HepG2 (cell line): ENCODE measurements around the gene PPP1R3F. TPM values are rescaled to one million over a fixed set of nuclear protein-coding genes. Genes with fewer than 3 reads are reported as not detected.

Source experiments
- ATAC-seq: fragments of 200-7000 bp; cut with Tn5 transposase; 3 replicates; pipeline ENCODE4 v1.9.1; 2020; ENCODE audit warnings: mild to moderate bottlenecking, moderate library complexity
- BruUV-seq: library from RNA; stranded (reverse); fragments of 400-500 nt; replicated peaks from 2 replicates; lab custom pipeline; 2021; lab: Mats Ljungman, UMichigan
- CTCF ChIA-PET: fragments of 300-600 bp; formaldehyde crosslinking; extraction: SDS; loops from one replicate; lab custom pipeline; 2021; ENCODE audit warnings: low total read pairs, inconsistent platforms, low intra/inter-chr PET ratio; lab: Yijun Ruan, JAX
- POLR2A ChIA-PET: fragments of 350-600 bp; sonication (Branson Sonifier 250); formaldehyde crosslinking; loops from one replicate; lab custom pipeline; 2020; ENCODE audit warnings: antibody characterized with exemption, inconsistent platforms; lab: Yijun Ruan, JAX
- DNase-seq: peaks from one replicate; pipeline ENCODE4 v3.0.0-alpha.2; 2015; ENCODE audit warnings: low spot score
- FAIRE-seq: peaks from 3 replicates; lab custom pipeline; 2011; peaks lifted over from hg19 to GRCh38; lab: Jason Lieb, UNC
- H2AFZ ChIP-seq: one replicate; pipeline ENCODE4 v1.6.1; 2011; ENCODE audit warnings: low read length, inconsistent platforms
- H3K27ac ChIP-seq: fragments of 300-600 bp; 3 replicates; pipeline ENCODE4 v1.8.0; 2011; ENCODE audit warnings: mixed run types, mild to moderate bottlenecking, mixed read lengths, low read length, inconsistent platforms; ENCODE audit not compliant: insufficient read depth; ENCODE audit errors: extremely low read length
- H3K27me3 ChIP-seq, 2 experiments: fragments of 200-600 bp in 1 of 2; 2 replicates in 1 of 2; 3 replicates in 1 of 2; pipeline versions ENCODE4 v1.6.0 to v1.8.0; 2011; ENCODE audit warnings: low read length in 2 of 2, mild to moderate bottlenecking in 2 of 2, moderate library complexity in 2 of 2, inconsistent platforms in 1 of 2; ENCODE audit not compliant: insufficient read depth in 2 of 2, control insufficient read depth in 1 of 2
- H3K36me3 ChIP-seq, 2 experiments: fragments of 200-600 bp in 1 of 2; replicated peaks in 1 of 2; 2 replicates in 1 of 2; 3 replicates in 1 of 2; pipeline versions ENCODE4 v1.5.1 to v1.8.0; 2011; ENCODE audit warnings: low read length in 2 of 2, inconsistent platforms in 1 of 2; ENCODE audit not compliant: insufficient read depth in 2 of 2, control insufficient read depth in 1 of 2
- H3K4me1 ChIP-seq: 2 replicates; pipeline ENCODE4 v1.5.1; 2012; ENCODE audit warnings: low read length, inconsistent platforms; ENCODE audit not compliant: insufficient read depth
- H3K4me2 ChIP-seq: 2 replicates; pipeline ENCODE4 v1.6.0; 2011; ENCODE audit warnings: low read depth, low read length, inconsistent platforms
- H3K4me3 ChIP-seq, 3 experiments: fragments of 200-600 bp in 1 of 3; sonication (generic), shearing (Covaris generic) in 1 of 3; replicated peaks in 1 of 3; 2 replicates each; pipeline ENCODE4 v1.5.1; 2011 to 2016; ENCODE audit warnings: low read length in 3 of 3, inconsistent platforms in 2 of 3, low read depth in 2 of 3, mild to moderate bottlenecking in 2 of 3, control low read depth in 1 of 3, mixed read lengths in 1 of 3; ENCODE audit not compliant: insufficient read depth in 1 of 3
- H3K79me2 ChIP-seq: one replicate; pipeline ENCODE4 v1.6.1; 2011; ENCODE audit warnings: low read length, inconsistent platforms; ENCODE audit not compliant: insufficient read depth
- H3K9ac ChIP-seq: 2 replicates; pipeline ENCODE4 v1.6.0; 2011; ENCODE audit warnings: mild to moderate bottlenecking, low read depth, low read length, inconsistent platforms; ENCODE audit not compliant: insufficient read depth
- H3K9me3 ChIP-seq: 2 replicates; pipeline ENCODE4 v1.5.1; 2012; ENCODE audit warnings: mild to moderate bottlenecking, low read length
- H4K20me1 ChIP-seq: 2 replicates; pipeline ENCODE4 v1.6.0; 2011; ENCODE audit warnings: inconsistent platforms, mild to moderate bottlenecking, low read length, moderate library complexity; ENCODE audit not compliant: insufficient read depth
- BRCA1 ChIP-seq: sonication (generic); formaldehyde crosslinking; IDR thresholded peaks from 2 replicates; pipeline ENCODE4 v1.4.0; 2020; ENCODE audit warnings: missing genetic modification reagents
- DMAP1 ChIP-seq: IDR thresholded peaks from 2 replicates; pipeline ENCODE4 v1.6.1; 2016
- FLYWCH1 ChIP-seq: sonication (generic); formaldehyde crosslinking; IDR thresholded peaks from 2 replicates; pipeline ENCODE4 v1.8.1; 2023; ENCODE audit warnings: mild to moderate bottlenecking, missing genetic modification reagents
- KMT2A ChIP-seq: sonication (generic); formaldehyde crosslinking; IDR thresholded peaks from 2 replicates; pipeline ENCODE4 v1.4.0; 2020; ENCODE audit warnings: missing genetic modification reagents
- MTF2 ChIP-seq: sonication (generic); formaldehyde crosslinking; IDR thresholded peaks from 2 replicates; pipeline ENCODE4 v1.5.0; 2020; ENCODE audit warnings: missing genetic modification reagents, borderline replicate concordance
- NFYC ChIP-seq: IDR thresholded peaks from 2 replicates; pipeline ENCODE4 v1.6.1; 2016; ENCODE audit warnings: missing genetic modification reagents, missing compliant biosample characterization
- SNRNP70 ChIP-seq: fragments of 200-400 bp; formaldehyde crosslinking; IDR thresholded peaks from 2 replicates; pipeline ENCODE4 v1.6.1; 2017; ENCODE audit warnings: mild to moderate bottlenecking, low read depth, low read length, moderate library complexity
- ZBTB20 ChIP-seq: sonication (generic); formaldehyde crosslinking; IDR thresholded peaks from 2 replicates; pipeline ENCODE4 v1.8.1; 2023; ENCODE audit warnings: missing genetic modification reagents, low read depth, mild to moderate bottlenecking, borderline replicate concordance
- ZNF567 ChIP-seq: sonication (generic); formaldehyde crosslinking; IDR thresholded peaks from 2 replicates; pipeline ENCODE4 v1.8.1; 2023; ENCODE audit warnings: mild to moderate bottlenecking, missing genetic modification reagents, borderline replicate concordance
- ZNF724P ChIP-seq: sonication (generic); formaldehyde crosslinking; IDR thresholded peaks from 2 replicates; pipeline ENCODE4 v1.8.0; 2022; ENCODE audit warnings: missing genetic modification reagents, borderline replicate concordance
- WGBS: methylation state at CpG from one replicate; pipeline ENCODE4 v1.1.6; 2017; ENCODE audit warnings: low lambda C conversion rate; 5-methylcytosine and 5-hydroxymethylcytosine counted together
- in situ Hi-C: cut with HindIII; loops from 2 replicates; pipeline ENCODE4 v1.10.0; 2017; ENCODE audit warnings: low pct_unique_long_range_greater_than_20kb; ENCODE audit not compliant: extremely low pct_ligation_motif_present
- intact Hi-C: fragments of 100-400 bp; cut with micrococcal nuclease; formaldehyde crosslinking; loops from one replicate; pipeline ENCODE4 v1.10.0; 2022; ENCODE audit not compliant: unreplicated experiment
- polyA plus RNA-seq, 8 experiments: library from polyadenylated mRNA; depleted of rRNA in 3 of 8; stranded (reverse) in 7 of 8; unstranded in 1 of 8; fragments of >200 nt; fragmentation: Illumina TruSeq in 4 of 8; extraction: Trizol in 4 of 8; gene quantifications; 2 replicates each; pipeline versions ENCODE4 v1.2.1 to v1.2.3, GENCODE V29; 2011 to 2016; ENCODE audit warnings: low read depth in 4 of 8, missing spikeins in 1 of 8, mixed read lengths in 1 of 8; ENCODE audit not compliant: insufficient read depth in 1 of 8
- total RNA-seq, 5 experiments: library from RNA; depleted of rRNA; stranded (reverse); fragments of >200 nt; fragmentation: Illumina TruSeq; extraction: Trizol; gene quantifications; 2 replicates each; pipeline ENCODE4 v1.2.3, GENCODE V29; 2016; ENCODE audit warnings: low read depth in 1 of 5
- TF ChIP-seq, protein P1 (sequence below): IDR thresholded peaks from 2 replicates; pipeline ENCODE4 v1.6.1; 2016; ENCODE audit warnings: low read depth, missing genetic modification reagents, missing compliant biosample characterization
- TF ChIP-seq, protein P2 (sequence below): sonication (generic); formaldehyde crosslinking; IDR thresholded peaks from 2 replicates; pipeline ENCODE4 v1.4.0; 2020; ENCODE audit warnings: missing genetic modification reagents, mild to moderate bottlenecking, borderline replicate concordance
- TF ChIP-seq, protein P3 (sequence below): IDR thresholded peaks from 2 replicates; pipeline ENCODE4 v1.6.1; 2016; ENCODE audit warnings: low read depth, control low read depth

Gene PPP1R3F
- total and polyA plus RNA-seq, 2 of the 13 experiments (the other 11 are each of a cell fraction or from before 2014, with no cell fraction given), result 0.82 to 0.84 TPM

DNA sequence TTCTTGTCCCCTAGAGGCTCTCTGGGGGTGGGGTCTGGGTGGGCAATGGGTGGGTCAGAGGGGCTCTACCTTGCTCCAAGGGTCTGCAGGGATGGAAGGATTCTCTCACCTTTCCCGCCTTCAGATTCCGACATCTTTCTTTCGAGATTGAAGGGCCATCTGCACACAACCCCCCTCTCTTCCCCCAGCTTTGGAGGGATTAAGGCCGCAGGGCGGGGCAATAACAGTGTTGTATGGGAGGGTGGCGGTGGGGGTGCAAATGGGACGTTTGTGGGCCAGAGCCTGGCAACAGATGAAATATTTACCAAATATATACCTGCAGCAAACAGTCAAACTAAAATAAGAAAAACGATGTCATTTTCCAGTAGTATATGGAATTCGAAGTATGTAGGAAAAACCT, 36.4 kb upstream of the PPP1R3F start, which contains the start of gene CACNA1F (continued):
- TF ChIP-seq, protein P1, sequence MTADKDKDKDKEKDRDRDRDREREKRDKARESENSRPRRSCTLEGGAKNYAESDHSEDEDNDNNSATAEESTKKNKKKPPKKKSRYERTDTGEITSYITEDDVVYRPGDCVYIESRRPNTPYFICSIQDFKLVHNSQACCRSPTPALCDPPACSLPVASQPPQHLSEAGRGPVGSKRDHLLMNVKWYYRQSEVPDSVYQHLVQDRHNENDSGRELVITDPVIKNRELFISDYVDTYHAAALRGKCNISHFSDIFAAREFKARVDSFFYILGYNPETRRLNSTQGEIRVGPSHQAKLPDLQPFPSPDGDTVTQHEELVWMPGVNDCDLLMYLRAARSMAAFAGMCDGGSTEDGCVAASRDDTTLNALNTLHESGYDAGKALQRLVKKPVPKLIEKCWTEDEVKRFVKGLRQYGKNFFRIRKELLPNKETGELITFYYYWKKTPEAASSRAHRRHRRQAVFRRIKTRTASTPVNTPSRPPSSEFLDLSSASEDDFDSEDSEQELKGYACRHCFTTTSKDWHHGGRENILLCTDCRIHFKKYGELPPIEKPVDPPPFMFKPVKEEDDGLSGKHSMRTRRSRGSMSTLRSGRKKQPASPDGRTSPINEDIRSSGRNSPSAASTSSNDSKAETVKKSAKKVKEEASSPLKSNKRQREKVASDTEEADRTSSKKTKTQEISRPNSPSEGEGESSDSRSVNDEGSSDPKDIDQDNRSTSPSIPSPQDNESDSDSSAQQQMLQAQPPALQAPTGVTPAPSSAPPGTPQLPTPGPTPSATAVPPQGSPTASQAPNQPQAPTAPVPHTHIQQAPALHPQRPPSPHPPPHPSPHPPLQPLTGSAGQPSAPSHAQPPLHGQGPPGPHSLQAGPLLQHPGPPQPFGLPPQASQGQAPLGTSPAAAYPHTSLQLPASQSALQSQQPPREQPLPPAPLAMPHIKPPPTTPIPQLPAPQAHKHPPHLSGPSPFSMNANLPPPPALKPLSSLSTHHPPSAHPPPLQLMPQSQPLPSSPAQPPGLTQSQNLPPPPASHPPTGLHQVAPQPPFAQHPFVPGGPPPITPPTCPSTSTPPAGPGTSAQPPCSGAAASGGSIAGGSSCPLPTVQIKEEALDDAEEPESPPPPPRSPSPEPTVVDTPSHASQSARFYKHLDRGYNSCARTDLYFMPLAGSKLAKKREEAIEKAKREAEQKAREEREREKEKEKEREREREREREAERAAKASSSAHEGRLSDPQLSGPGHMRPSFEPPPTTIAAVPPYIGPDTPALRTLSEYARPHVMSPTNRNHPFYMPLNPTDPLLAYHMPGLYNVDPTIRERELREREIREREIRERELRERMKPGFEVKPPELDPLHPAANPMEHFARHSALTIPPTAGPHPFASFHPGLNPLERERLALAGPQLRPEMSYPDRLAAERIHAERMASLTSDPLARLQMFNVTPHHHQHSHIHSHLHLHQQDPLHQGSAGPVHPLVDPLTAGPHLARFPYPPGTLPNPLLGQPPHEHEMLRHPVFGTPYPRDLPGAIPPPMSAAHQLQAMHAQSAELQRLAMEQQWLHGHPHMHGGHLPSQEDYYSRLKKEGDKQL (CRISPR knock-in tag), result no peak
- TF ChIP-seq ZBTB20, result no peak
- no peak for TF ChIP-seq DMAP1 (CRISPR knock-in tag)

DNA sequence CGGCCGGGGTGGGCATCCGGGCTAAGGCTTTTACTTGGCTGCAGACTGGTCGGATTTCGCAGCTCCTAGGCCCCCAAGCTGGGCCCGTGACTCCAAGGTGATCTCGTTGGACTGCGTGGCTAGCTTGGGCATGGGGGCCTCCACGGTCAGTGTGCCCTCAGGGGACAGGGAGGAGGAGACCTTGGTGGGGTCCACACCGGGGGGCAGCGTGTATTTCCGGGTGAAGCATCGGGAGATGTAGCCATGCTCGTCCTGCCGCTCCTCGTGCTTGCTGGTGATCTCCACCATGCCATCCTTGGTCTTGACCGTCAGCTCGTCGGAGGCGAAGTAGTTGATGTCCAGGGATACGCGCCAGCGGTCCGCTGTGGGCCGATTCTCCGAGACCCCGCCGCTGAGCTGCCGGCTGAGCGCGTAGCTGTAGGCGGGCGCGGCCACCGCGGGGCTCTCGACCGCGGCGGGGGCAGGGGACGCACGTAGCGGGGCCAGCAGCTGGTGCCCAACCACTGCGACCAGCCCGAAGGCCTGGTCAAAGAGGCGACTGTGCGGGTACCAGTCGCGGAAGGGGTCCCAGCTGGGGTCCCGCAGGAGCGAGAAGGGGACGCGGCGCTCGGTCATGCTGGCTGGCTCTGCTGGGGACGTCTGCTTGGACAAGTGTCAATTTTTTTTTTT, 35.6 kb upstream of the PPP1R3F start:
- ChIA-PET POLR2A (interaction anchor here (1.2 kb wide), 1 partner anchor 35 kb away, joined by 4 read pairs; no protein-coding TSS in a partner anchor), CTCF (no interaction called here)
- H3K4me2 ChIP-seq, result no peak overlapping the region
- no peak overlapping the region for H2AFZ ChIP-seq
- no peaks in the 10 kb centered on the region for H3K9me3 ChIP-seq
- intact Hi-C loops (no loop called here), in situ Hi-C loops (no loop called here)
- BruUV-seq, result no TSS peak
- no peak overlapping the region for H3K9ac ChIP-seq
- H3K27ac ChIP-seq, result no peak overlapping the region
- ATAC-seq (no peak), FAIRE-seq (no peak), DNase-seq (no peak)
- H3K27me3 ChIP-seq, result no peaks in the 10 kb centered on the region
- H3K79me2 ChIP-seq, result no peaks in the 10 kb centered on the region
- H3K4me1 ChIP-seq, result peaks cover 23% of the 10 kb centered on the region; the same call in 1 of the 2 replicates
- no peaks in the 10 kb centered on the region for H4K20me1 ChIP-seq
- no peaks in the 10 kb centered on the region for H3K36me3 ChIP-seq
- WGBS, result 90% methylated on average over 34 of the region's 56 CpGs
- H3K4me3 ChIP-seq, result no peak overlapping the region
- TF ChIP-seq ZNF567 (CRISPR knock-in tag) (no peak), ZNF724P (CRISPR knock-in tag) (no peak), BRCA1 (no peak), FLYWCH1 (CRISPR knock-in tag) (no peak), KMT2A (CRISPR knock-in tag) (no peak), SNRNP70 (no peak), NFYC (CRISPR knock-in tag) (no peak), MTF2 (CRISPR knock-in tag) (no peak)
- TF ChIP-seq, protein P2, sequence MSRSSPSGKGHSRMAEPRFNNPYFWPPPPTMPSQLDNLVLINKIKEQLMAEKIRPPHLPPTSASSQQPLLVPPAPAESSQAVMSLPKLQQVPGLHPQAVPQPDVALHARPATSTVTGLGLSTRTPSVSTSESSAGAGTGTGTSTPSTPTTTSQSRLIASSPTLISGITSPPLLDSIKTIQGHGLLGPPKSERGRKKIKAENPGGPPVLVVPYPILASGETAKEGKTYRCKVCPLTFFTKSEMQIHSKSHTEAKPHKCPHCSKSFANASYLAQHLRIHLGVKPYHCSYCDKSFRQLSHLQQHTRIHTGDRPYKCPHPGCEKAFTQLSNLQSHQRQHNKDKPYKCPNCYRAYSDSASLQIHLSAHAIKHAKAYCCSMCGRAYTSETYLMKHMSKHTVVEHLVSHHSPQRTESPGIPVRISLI, result no peak
- TF ChIP-seq, protein P3, sequence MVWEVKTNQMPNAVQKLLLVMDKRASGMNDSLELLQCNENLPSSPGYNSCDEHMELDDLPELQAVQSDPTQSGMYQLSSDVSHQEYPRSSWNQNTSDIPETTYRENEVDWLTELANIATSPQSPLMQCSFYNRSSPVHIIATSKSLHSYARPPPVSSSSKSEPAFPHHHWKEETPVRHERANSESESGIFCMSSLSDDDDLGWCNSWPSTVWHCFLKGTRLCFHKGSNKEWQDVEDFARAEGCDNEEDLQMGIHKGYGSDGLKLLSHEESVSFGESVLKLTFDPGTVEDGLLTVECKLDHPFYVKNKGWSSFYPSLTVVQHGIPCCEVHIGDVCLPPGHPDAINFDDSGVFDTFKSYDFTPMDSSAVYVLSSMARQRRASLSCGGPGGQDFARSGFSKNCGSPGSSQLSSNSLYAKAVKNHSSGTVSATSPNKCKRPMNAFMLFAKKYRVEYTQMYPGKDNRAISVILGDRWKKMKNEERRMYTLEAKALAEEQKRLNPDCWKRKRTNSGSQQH (CRISPR knock-in tag), result no peak
